B cell (primary cell): ENCODE data around the gene SPAG5. TPM values are rescaled to one million over a fixed set of nuclear protein-coding genes. Genes with fewer than 3 reads are reported as not detected.
A peak's percentile ranks its signal among the peaks of the same experiment; 100 is the strongest.

Experiments
- ATAC-seq: fragments of 200-7000 bp; cut with Tn5 transposase; one replicate; pipeline ENCODE4 v1.10.0; 2021; ENCODE audit warnings: low read depth, mild to moderate bottlenecking, moderate number of reproducible peaks, moderate library complexity
- CTCF ChIA-PET: fragments of 350-600 bp; sonication (Branson Sonifier 250); formaldehyde crosslinking; loops from one replicate; lab custom pipeline; 2021; ENCODE audit warnings: antibody characterized with exemption, inconsistent platforms; lab: Charles Lee
- POLR2A ChIA-PET: fragments of 350-600 bp; sonication (Branson Sonifier 250); formaldehyde crosslinking; loops from one replicate; lab custom pipeline; 2021; ENCODE audit warnings: antibody characterized with exemption; lab: Charles Lee
- DNase-seq: peaks from one replicate; pipeline ENCODE4 v3.0.0; 2013
- H2AFZ ChIP-seq: 2 replicates; pipeline ENCODE4 v1.6.1; 2012; ENCODE audit warnings: mild to moderate bottlenecking, low read depth, low read length; ENCODE audit not compliant: insufficient read depth, poor library complexity, severe bottlenecking
- H3K27ac ChIP-seq, 2 donors: 1 replicate in 1 of 2; 2 replicates in 1 of 2; pipeline ENCODE4 v1.5.1; 2012 to 2013; ENCODE audit warnings: low read length in 2 of 2, mild to moderate bottlenecking in 2 of 2, moderate library complexity in 1 of 2
- H3K27me3 ChIP-seq, 4 experiments: fragments of 200-600 bp in 1 of 4; sonication (generic) in 1 of 4; replicated peaks in 1 of 4; 1 replicate in 2 of 4; 2 replicates in 2 of 4; pipeline versions ENCODE4 v1.6.1 to v1.7.0; 2013 to 2016; ENCODE audit warnings: low read length in 3 of 4, mild to moderate bottlenecking in 2 of 4, mixed read lengths in 1 of 4, moderate library complexity in 1 of 4; ENCODE audit not compliant: insufficient read depth in 4 of 4, control insufficient read depth in 3 of 4; ENCODE audit errors: control extremely low read depth in 1 of 4
- H3K36me3 ChIP-seq, 2 experiments: replicated peaks in 1 of 2; 1 replicate in 1 of 2; 2 replicates in 1 of 2; pipeline versions ENCODE4 v1.6.1 to v1.7.1; 2013; ENCODE audit warnings: low read length in 1 of 2; ENCODE audit not compliant: insufficient read depth in 2 of 2, control insufficient read depth in 1 of 2; ENCODE audit errors: control extremely low read depth in 1 of 2, extremely low read depth in 1 of 2
- H3K4me1 ChIP-seq, 2 donors: fragments of 200-600 bp in 1 of 2; sonication (generic) in 1 of 2; 1 replicate in 1 of 2; 2 replicates in 1 of 2; pipeline versions ENCODE4 v1.5.1 to v1.6.1; 2013 to 2017; ENCODE audit warnings: low read length in 2 of 2; ENCODE audit not compliant: control insufficient read depth in 2 of 2, insufficient read depth in 2 of 2
- H3K4me2 ChIP-seq: replicated peaks from 2 replicates; pipeline ENCODE3; 2012; ENCODE audit warnings: mild to moderate bottlenecking, low read depth, low read length; ENCODE audit not compliant: poor library complexity, severe bottlenecking
- H3K4me3 ChIP-seq, 5 experiments: fragments of 200-600 bp in 1 of 5; sonication (generic) in 1 of 5; 1 replicate in 3 of 5; 2 replicates in 2 of 5; pipeline versions ENCODE4 v1.5.1 to v1.7.0; 2011 to 2016; ENCODE audit warnings: low read length in 4 of 5, mild to moderate bottlenecking in 4 of 5, low read depth in 2 of 5, control low read depth in 1 of 5, moderate library complexity in 1 of 5; ENCODE audit not compliant: insufficient read depth in 1 of 5; ENCODE audit errors: control extremely low read depth in 1 of 5, extremely low read depth in 1 of 5
- H3K79me2 ChIP-seq: fragments of 200-600 bp; sonication (generic); one replicate; pipeline ENCODE4 v1.6.0; 2016; ENCODE audit warnings: low read length; ENCODE audit not compliant: control insufficient read depth, insufficient read depth
- H3K9ac ChIP-seq: fragments of 200-600 bp; sonication (generic); 2 replicates; pipeline ENCODE4 v1.6.1; 2017; ENCODE audit warnings: mild to moderate bottlenecking, low read length, moderate library complexity
- H3K9me3 ChIP-seq, 3 donors: one replicate each; pipeline versions ENCODE4 v1.6.1 to v1.7.1; 2013; ENCODE audit warnings: low read length in 2 of 3; ENCODE audit not compliant: control insufficient read depth in 2 of 3, insufficient read depth in 1 of 3; ENCODE audit errors: control extremely low read depth in 1 of 3
- H4K20me1 ChIP-seq: 2 replicates; pipeline ENCODE4 v1.6.0; 2012; ENCODE audit warnings: mild to moderate bottlenecking, low read length; ENCODE audit not compliant: insufficient read depth, control insufficient read depth, poor library complexity, severe bottlenecking
- H3K27ac Mint-ChIP-seq: one replicate; pipeline ENCODE4 v1.8.0; 2021; ENCODE audit warnings: mixed read lengths
- H3K27me3 Mint-ChIP-seq: one replicate; pipeline ENCODE4 v1.8.0; 2021; ENCODE audit warnings: mixed read lengths
- H3K4me1 Mint-ChIP-seq: one replicate; pipeline ENCODE4 v1.8.0; 2021; ENCODE audit warnings: mixed read lengths
- H3K4me3 Mint-ChIP-seq: one replicate; pipeline ENCODE4 v1.8.0; 2021; ENCODE audit warnings: mixed read lengths
- H3K9me3 Mint-ChIP-seq: one replicate; pipeline ENCODE4 v1.8.0; 2022; ENCODE audit warnings: mixed read lengths; ENCODE audit not compliant: insufficient read depth
- CTCF ChIP-seq: fragments of 200-600 bp; IDR thresholded peaks from one replicate; pipeline ENCODE4 v1.8.0; 2022; ENCODE audit warnings: antibody characterized with exemption, mild to moderate bottlenecking
- EZH2 ChIP-seq: IDR thresholded peaks from 2 replicates; pipeline ENCODE4 v1.6.1; 2012; ENCODE audit warnings: borderline replicate concordance, low read depth, mild to moderate bottlenecking, moderate library complexity, low read length; ENCODE audit not compliant: insufficient read depth, poor library complexity, severe bottlenecking
- WGBS: methylation state at CpG from one replicate; pipeline ENCODE4 v1.1.5; 2013; ENCODE audit warnings: missing lambda C conversion rate; ENCODE audit not compliant: insufficient coverage; 5-methylcytosine and 5-hydroxymethylcytosine counted together
- intact Hi-C: fragments of 100-400 bp; cut with micrococcal nuclease; formaldehyde crosslinking; loops from one replicate; pipeline ENCODE4 v1.10.0; 2022
- polyA plus RNA-seq: library from polyadenylated mRNA; depleted of rRNA; stranded (reverse); fragments of >200 nt; gene quantifications from 2 replicates; pipeline ENCODE4 v1.2.3, GENCODE V29; 2012
- total RNA-seq, 2 donors: library from RNA; stranded (reverse); fragments of 120-200 nt in 1 of 2; gene quantifications; 1 replicate in 1 of 2; 2 replicates in 1 of 2; pipeline versions ENCODE4 v1.2.3 to v1.2.4, GENCODE V29; 2013 to 2022

The SPAG5 gene
- total and polyA plus RNA-seq, 2 donors (not counting 1 experiment from before 2014, with no cell fraction given) = 4.7 to 8.0 TPM

DNA sequence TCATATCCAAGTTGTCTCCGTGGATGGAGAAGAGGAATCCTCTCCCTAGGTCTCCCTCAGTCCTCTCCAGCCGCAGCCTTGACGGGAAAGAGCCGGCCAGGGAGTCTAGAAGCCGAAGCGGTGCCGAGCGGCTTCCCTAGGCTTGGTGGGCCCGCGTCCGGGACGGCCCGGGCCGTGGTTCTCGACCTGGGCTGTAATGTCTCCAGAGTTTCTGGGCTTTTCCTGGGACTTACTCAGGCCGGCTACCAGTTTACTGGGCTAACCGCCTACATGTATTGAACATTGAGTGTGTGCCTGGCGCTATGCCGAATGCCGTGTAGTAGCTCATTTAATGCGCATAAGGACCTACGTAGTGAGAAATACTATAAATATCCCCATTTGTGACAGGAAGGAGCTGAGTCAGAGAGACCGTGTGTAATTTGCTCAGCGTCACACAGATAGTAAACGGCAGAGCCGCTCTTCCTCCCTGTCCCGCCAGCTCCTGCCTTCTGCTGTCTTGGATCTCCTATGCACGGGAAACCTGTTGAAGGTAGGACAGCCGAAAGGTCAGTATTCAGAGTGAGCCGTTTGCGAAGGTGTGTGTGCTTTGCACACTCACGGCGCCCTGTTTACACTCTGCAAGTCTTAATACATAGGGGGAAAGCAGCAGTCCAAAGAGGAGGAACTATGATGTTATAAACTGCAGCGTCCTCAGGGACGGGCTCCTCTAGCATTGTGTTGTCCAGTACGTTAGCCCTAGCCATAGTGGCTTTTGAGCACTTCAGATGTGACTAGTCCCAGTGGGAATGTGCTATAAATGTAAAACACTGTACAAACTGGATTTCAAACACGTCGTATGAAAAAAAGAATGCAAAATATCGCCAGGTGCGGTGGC, 723 bp upstream of the SPAG5 start:
- Histone ChIP-seq H3K4me1 (peaks cover 19% of the 10 kb centered on the region in 2 donors), H4K20me1 (no peaks in the 10 kb centered on the region), H3K9me3 (no peaks in the 10 kb centered on the region), H3K27me3 (no peaks in the 10 kb centered on the region), H3K36me3 (no peaks in the 10 kb centered on the region), H3K79me2 (no peaks in the 10 kb centered on the region), H3K9ac (peak overlapping the region; percentile 96), H2AFZ (peak overlapping the region; percentile 91), H3K27ac (peak overlapping the region; percentile 95 to 98), H3K4me3 (peak overlapping the region; percentile 72 to 90 (median 79)), H3K4me2 (peak overlapping the region; percentile 95)
- Mint-ChIP-seq H3K27me3 (no peaks in the 10 kb centered on the region), H3K27ac (peak overlapping the region; percentile 98), H3K4me3 (peak overlapping the region; percentile 98), H3K9me3 (no peaks in the 10 kb centered on the region), H3K4me1 (peaks cover 24% of the 10 kb centered on the region)
- 8% methylated on average over 38 of the region's 40 CpGs for WGBS
- POLR2A ChIA-PET = interaction anchor here (0.5 to 1.5 kb wide), 11 partner anchors 14 to 222 kb away, joined by 3 to 9 read pairs (median 3); partner anchors contain the start of genes ALDOC, BLTP2 and PIGS
- DNase-seq (peak; percentile 77), ATAC-seq (peak; percentile 46)
- CTCF ChIA-PET = interaction anchor here (0.8 to 1.8 kb wide), 9 partner anchors 11 to 107 kb away, joined by 3 to 8 read pairs (median 4); partner anchors contain the start of gene PIGS
- intact Hi-C loops = loop anchor here (1.0 kb wide), 6 partner anchors 22 to 63 kb away; partner anchors contain the start of genes BLTP2, PIGS, SUPT6H and UNC119
- TF ChIP-seq CTCF = no peak
- TF ChIP-seq EZH2 = no peak
